GM19193 (cell line): ENCODE measurements around the gene NPHP3.

Source experiments
- POLR2A ChIP-seq: IDR thresholded peaks from 4 replicates; pipeline ENCODE4 v1.6.1; 2011; ENCODE audit not compliant: insufficient read depth, insufficient read length; ENCODE audit errors: extremely low read depth

The NPHP3 gene

GRCh38 chr3:132722165-132723023 is at the start of gene NPHP3:
Gene NPHP3 (minus strand): TSS chr3:132722409. CDS start chr3:132722355, 54 bp downstream.
- TF ChIP-seq POLR2A = peak; percentile 63

GRCh38 chr3:132758740-132759139 is 36.5 kb upstream of the NPHP3 start:
- TF ChIP-seq POLR2A = no peak

GRCh38 chr3:132756108-132756650 is 34.0 kb upstream of the NPHP3 start:
- TF ChIP-seq POLR2A = no peak

GRCh38 chr3:132753946-132754345 is 31.7 kb upstream of the NPHP3 start:
- no peak for TF ChIP-seq POLR2A

- no peak for TF ChIP-seq POLR2A
Measured at GRCh38 chr3:132749786-132750185, 27.6 kb upstream of the NPHP3 start.

GRCh38 chr3:132738314-132738713 is 16.1 kb upstream of the NPHP3 start:
- no peak for TF ChIP-seq POLR2A

- no peak for TF ChIP-seq POLR2A
Measured at GRCh38 chr3:132735589-132735988, 13.4 kb upstream of the NPHP3 start.

GRCh38 chr3:132730891-132731580 is 8.8 kb upstream of the NPHP3 start:
- no peak for TF ChIP-seq POLR2A

- TF ChIP-seq POLR2A = no peak
Measured at GRCh38 chr3:132726341-132726823, 4.2 kb upstream of the NPHP3 start.

GRCh38 chr3:132723024-132723950 is 1.1 kb upstream of the NPHP3 start:
- peak; percentile 33 for TF ChIP-seq POLR2A

GRCh38 chr3:132721479-132722164 is 587 bp downstream of the NPHP3 start:
- TF ChIP-seq POLR2A = no peak

GRCh38 chr3:132720228-132720627 is 2.0 kb downstream of the NPHP3 start:
- no peak for TF ChIP-seq POLR2A

GRCh38 chr3:132716372-132716771 is 5.8 kb downstream of the NPHP3 start:
- no peak for TF ChIP-seq POLR2A
